NCI-H524 treated with DMSO at 0.1 percent for 48 hours (cell line): ENCODE results near the gene TBX2.

Experiments
- DNase-seq: peaks from one replicate; lab custom pipeline; 2025; lab: John Stamatoyannopoulos, UW

The TBX2 gene

GRCh38 chr17:61453566-61454380 lies 54.1 kb downstream of the TBX2 start:
- DNase-seq, result no peak

GRCh38 chr17:61454381-61455323 lies 55.0 kb downstream of the TBX2 start:
- DNase-seq, result no peak

GRCh38 chr17:61455324-61456060 lies 55.8 kb downstream of the TBX2 start:
- no peak for DNase-seq

GRCh38 chr17:61456061-61456681 lies 56.5 kb downstream of the TBX2 start:
- no peak for DNase-seq

- DNase-seq, result no peak
Observed at GRCh38 chr17:61456688-61457225, 57.1 kb downstream of the TBX2 start.

GRCh38 chr17:61457226-61457983 lies 57.8 kb downstream of the TBX2 start:
- DNase-seq, result no peak

GRCh38 chr17:61458000-61458399 lies 58.4 kb downstream of the TBX2 start:
- no peak for DNase-seq

- no peak for DNase-seq
Observed at GRCh38 chr17:61458421-61459141, 58.9 kb downstream of the TBX2 start.
